Adrenal gland (tissue), 12 donors: Measurements from ENCODE around the gene MAP3K14. TPM values are rescaled to one million over a fixed set of nuclear protein-coding genes. Genes with fewer than 3 reads are reported as not detected.

Experiments
- DNase-seq, 7 donors: peaks; one replicate each; pipeline ENCODE4 v3.0.0-alpha.2; 2019 to 2020
- H3K27ac ChIP-seq, 5 donors: fragments of 200-600 bp; sonication (generic) in 4 of 5; 1 replicate in 3 of 5; 2 replicates in 2 of 5; pipeline versions ENCODE4 v1.5.1 to v1.8.0; 2016 to 2020; ENCODE audit warnings: mild to moderate bottlenecking in 1 of 5
- H3K27me3 ChIP-seq: fragments of 200-600 bp; 2 replicates; pipeline ENCODE4 v1.8.0; 2021
- H3K36me3 ChIP-seq, 2 donors: fragments of 200-600 bp; replicated peaks in 1 of 2; 1 replicate in 1 of 2; 2 replicates in 1 of 2; pipeline versions ENCODE4 v1.5.1 to v1.8.0; 2018 to 2022
- H3K4me1 ChIP-seq, 2 donors: fragments of 200-600 bp; replicated peaks in 1 of 2; 1 replicate in 1 of 2; 2 replicates in 1 of 2; pipeline versions ENCODE4 v1.5.1 to v1.8.0; 2018 to 2021
- H3K4me3 ChIP-seq, 4 donors: fragments of 200-600 bp; sonication (generic) in 3 of 4; one replicate each; pipeline ENCODE4 v1.5.1; 2016 to 2018
- H3K9me3 ChIP-seq, 3 donors: fragments of 200-600 bp; sonication (generic) in 1 of 3; replicated peaks in 1 of 3; 1 replicate in 2 of 3; 2 replicates in 1 of 3; pipeline versions ENCODE4 v1.5.1 to v1.8.0; 2016 to 2021
- CTCF ChIP-seq, 6 experiments: fragments of 450-650 bp in 4 of 6; fragments of 200-600 bp in 2 of 6; sonication (generic) in 1 of 6; IDR thresholded peaks; 1 replicate in 5 of 6; 2 replicates in 1 of 6; pipeline versions ENCODE4 v1.5.1 to v1.8.0; 2016 to 2021; ENCODE audit warnings: antibody characterized with exemption in 6 of 6, mild to moderate bottlenecking in 2 of 6, moderate library complexity in 1 of 6
- POLR2A ChIP-seq, 2 donors: fragments of 450-650 bp; IDR thresholded peaks; one replicate each; pipeline ENCODE4 v1.6.1; 2017; ENCODE audit warnings: antibody characterized with exemption in 2 of 2, mild to moderate bottlenecking in 2 of 2, moderate library complexity in 1 of 2
- WGBS, 4 donors: extraction: QIAGEN DNeasy Blood & Tissue Kit in 2 of 4; methylation state at CpG; one replicate each; pipeline versions ENCODE4 v1.1.5 to v1.1.7; 2013 to 2017; 5-methylcytosine and 5-hydroxymethylcytosine counted together
- intact Hi-C, 2 donors: fragments of 100-400 bp; cut with DNase I; formaldehyde crosslinking; loops; one replicate each; pipeline versions ENCODE4 v1.14.1 to v1.15.0; 2022 to 2023
- polyA plus RNA-seq, 3 donors: library from polyadenylated mRNA; stranded (reverse); fragments of 200-250 nt in 2 of 3; fragments of 350-450 nt in 1 of 3; fragmentation: Illumina TruSeq in 1 of 3; extraction: RNeasy Lipid Tissue Mini Kit (QIAGEN cat#74804) in 1 of 3; gene quantifications; one replicate each; pipeline ENCODE4 v1.2.3, GENCODE V29; 2013 to 2014
- total RNA-seq, 9 donors: library from RNA; depleted of rRNA in 4 of 9; stranded (reverse); fragments of >200 nt in 4 of 9; fragments of 120-200 nt in 1 of 9; fragmentation: NEBNext Ultra II Directional in 1 of 9; extraction: Animal tissue kit (Norgen Biotek cat#: 25700) in 1 of 9; gene quantifications; one replicate each; pipeline versions ENCODE4 v1.1.0 to v1.2.4, GENCODE V29; 2013 to 2023
- donor health status: healthy with polysubstance abuse.
- donor health status: Bipolar disorder and iron deficiency.
- donor health status: DM: yes; HTN: yes; CAD: no.
- donor health status: DM: no; HTN: no; CAD: no.
- donor health status: DM: no; HTN: no; CAD: no.
- donor health status: DM: yes; HTN: yes; CAD: no.

The MAP3K14 gene
- total and polyA plus RNA-seq, 12 donors, result 2.4 to 14.7 (median 7.2) TPM

- peaks cover 0 to 6% of the 10 kb centered on the region in 2 donors for H3K4me1 ChIP-seq
- no peak for TF ChIP-seq CTCF (IDR thresholded peaks at IDR 0.05)
- no peak for TF ChIP-seq POLR2A (IDR thresholded peaks at IDR 0.05)
- no peaks in the 10 kb centered on the region for H3K9me3 ChIP-seq
- intact Hi-C loops, result no loop called here
- H3K27ac ChIP-seq, result no peak overlapping the region
- H3K36me3 ChIP-seq, result no peaks in the 10 kb centered on the region
- 87 to 96% (median 94%) methylated on average over 7 of the region's 7 CpGs for WGBS, 4 donors
- H3K4me3 ChIP-seq, result no peak overlapping the region
- DNase-seq, result no peak
- peaks cover 9% of the 10 kb centered on the region for H3K27me3 ChIP-seq
Observed at GRCh38 chr17:45238155-45238774, 78.6 kb downstream of the MAP3K14 start.

GRCh38 chr17:45237686-45238085, 79.1 kb downstream of the MAP3K14 start:
- WGBS, 4 donors, result 88 to 98% (median 92%) methylated on average over 2 of the region's 2 CpGs
- H3K27me3 ChIP-seq, result peaks cover 9% of the 10 kb centered on the region

GRCh38 chr17:45236282-45236606, 80.6 kb downstream of the MAP3K14 start:
- H3K27me3 ChIP-seq, result peaks cover 8% of the 10 kb centered on the region
- no peak for DNase-seq
- H3K4me3 ChIP-seq, result no peak overlapping the region
- peaks cover under 1 to 1% of the 10 kb centered on the region in 2 donors for H3K4me1 ChIP-seq
- 65 to 80% (median 69%) methylated on average over 2 to 5 of the region's 5 CpGs for WGBS, 4 donors
- TF ChIP-seq POLR2A (IDR thresholded peaks at IDR 0.05) (no peak), CTCF (IDR thresholded peaks at IDR 0.05) (no peak)
- intact Hi-C loops, result no loop called here
- H3K9me3 ChIP-seq, result no peaks in the 10 kb centered on the region
- H3K27ac ChIP-seq, result no peak overlapping the region
- no peaks in the 10 kb centered on the region for H3K36me3 ChIP-seq

More at GRCh38 chr17:45237686-45238085, 79.1 kb downstream of the MAP3K14 start:
- intact Hi-C loops, result no loop called here
- H3K27ac ChIP-seq, result no peak overlapping the region
- no peaks in the 10 kb centered on the region for H3K9me3 ChIP-seq
- H3K4me1 ChIP-seq, result peaks cover 0 to 6% of the 10 kb centered on the region in 2 donors
- DNase-seq, result no peak
- no peak overlapping the region for H3K4me3 ChIP-seq
- no peak for TF ChIP-seq POLR2A (IDR thresholded peaks at IDR 0.05)
- no peak for TF ChIP-seq CTCF (IDR thresholded peaks at IDR 0.05)
- H3K36me3 ChIP-seq, result no peaks in the 10 kb centered on the region

GRCh38 chr17:45235416-45236281, 81.2 kb downstream of the MAP3K14 start:
- intact Hi-C loops, result no loop called here
- H3K27ac ChIP-seq, result no peak overlapping the region
- WGBS, 4 donors, result 38 to 43% (median 39%) methylated on average over 9 to 20 of the region's 20 CpGs
- H3K4me3 ChIP-seq, result no peak overlapping the region
- peaks cover 5 to 6% of the 10 kb centered on the region in 2 donors for H3K4me1 ChIP-seq
- peaks cover 2% of the 10 kb centered on the region for H3K27me3 ChIP-seq
- DNase-seq, result peak; percentile 54 to 90 (median 84)
- no peaks in the 10 kb centered on the region for H3K36me3 ChIP-seq
- peak; percentile 59 to 81 (median 74) for TF ChIP-seq CTCF (IDR thresholded peaks at IDR 0.05)
- no peak for TF ChIP-seq POLR2A (IDR thresholded peaks at IDR 0.05)
- H3K9me3 ChIP-seq, result no peaks in the 10 kb centered on the region
